Neural crest cell (in vitro differentiated cells): ENCODE data around the gene BAD. TPM values are rescaled to one million over a fixed set of nuclear protein-coding genes. Genes with fewer than 3 reads are reported as not detected.
A peak's percentile ranks its signal among the peaks of the same experiment; 100 is the strongest.
"Not testable (repeated sequence)": the region's sequence is repeated elsewhere in the genome, so short reads cannot be mapped to it uniquely, and the experiment has no call there.

Source experiments
- DNase-seq: peaks from one replicate; pipeline ENCODE4 v3.0.0; 2021; ENCODE audit warnings: low read depth, mixed read lengths, low spot score
- H3K27ac Mint-ChIP-seq: one replicate; pipeline ENCODE4 v1.8.0; 2021; ENCODE audit warnings: mild to moderate bottlenecking, mixed read lengths; ENCODE audit not compliant: unreplicated experiment
- H3K27me3 Mint-ChIP-seq: 2 replicates; pipeline ENCODE4 v1.8.0; 2021; ENCODE audit warnings: low read depth, mild to moderate bottlenecking, mixed read lengths
- H3K36me3 Mint-ChIP-seq: 2 replicates; pipeline ENCODE4 v1.8.0; 2021; ENCODE audit warnings: low read depth, mild to moderate bottlenecking, mixed read lengths
- H3K4me1 Mint-ChIP-seq: 2 replicates; pipeline ENCODE4 v1.8.0; 2021; ENCODE audit warnings: mixed read lengths
- H3K4me3 Mint-ChIP-seq: one replicate; pipeline ENCODE4 v1.8.0; 2021; ENCODE audit warnings: mild to moderate bottlenecking, mixed read lengths
- H3K9me3 Mint-ChIP-seq: 2 replicates; pipeline ENCODE4 v1.8.0; 2021; ENCODE audit warnings: mixed read lengths
- CTCF ChIP-seq: fragments of 200-600 bp; sonication (generic); conservative IDR thresholded peaks from 2 replicates; pipeline ENCODE4 v1.5.0; 2021; ENCODE audit warnings: antibody characterized with exemption, mild to moderate bottlenecking
- total RNA-seq: library from RNA; stranded (reverse); gene quantifications from 2 replicates; pipeline ENCODE4 v1.2.1, GENCODE V29; 2021

BAD gene
- total RNA-seq, 1 donor from 2014 or later, result 47.1 TPM

GRCh38 chr11:64327375-64327774 is 42.9 kb upstream of the BAD start:
- TF ChIP-seq CTCF, result no peak
- H3K4me1 Mint-ChIP-seq, result peaks cover 6% of the 10 kb centered on the region
- DNase-seq, result no peak

GRCh38 chr11:64324692-64325469 is 40.4 kb upstream of the BAD start:
- no peaks in the 10 kb centered on the region for H3K27me3 Mint-ChIP-seq
- no peak for DNase-seq
- no peaks in the 10 kb centered on the region for H3K9me3 Mint-ChIP-seq
- peaks cover 10% of the 10 kb centered on the region for H3K4me1 Mint-ChIP-seq
- H3K27ac Mint-ChIP-seq, result no peak overlapping the region
- H3K4me3 Mint-ChIP-seq, result no peak overlapping the region
- H3K36me3 Mint-ChIP-seq, result peaks cover 3% of the 10 kb centered on the region
- no peak for TF ChIP-seq CTCF

More at GRCh38 chr11:64327375-64327774, 42.9 kb upstream of the BAD start:
- no peak overlapping the region for H3K4me3 Mint-ChIP-seq
- no peaks in the 10 kb centered on the region for H3K27me3 Mint-ChIP-seq
- H3K27ac Mint-ChIP-seq, result no peak overlapping the region
- no peaks in the 10 kb centered on the region for H3K9me3 Mint-ChIP-seq
- no peaks in the 10 kb centered on the region for H3K36me3 Mint-ChIP-seq

GRCh38 chr11:64323984-64324383 is 39.5 kb upstream of the BAD start:
- H3K4me1 Mint-ChIP-seq, result peaks cover 15% of the 10 kb centered on the region

GRCh38 chr11:64323373-64323772 is 38.9 kb upstream of the BAD start:
- H3K27me3 Mint-ChIP-seq, result no peaks in the 10 kb centered on the region
- H3K4me3 Mint-ChIP-seq, result peak overlapping the region; percentile 73
- H3K4me1 Mint-ChIP-seq, result peaks cover 17% of the 10 kb centered on the region
- DNase-seq, result no peak
- H3K27ac Mint-ChIP-seq, result no peak overlapping the region
- no peak for TF ChIP-seq CTCF
- peaks cover 3% of the 10 kb centered on the region for H3K36me3 Mint-ChIP-seq
- H3K9me3 Mint-ChIP-seq, result no peaks in the 10 kb centered on the region

More at GRCh38 chr11:64323984-64324383, 39.5 kb upstream of the BAD start:
- not testable (repeated sequence) for H3K9me3 Mint-ChIP-seq, H3K36me3 Mint-ChIP-seq, H3K27me3 Mint-ChIP-seq, DNase-seq, H3K27ac Mint-ChIP-seq
- peak overlapping the region; percentile 73 for H3K4me3 Mint-ChIP-seq

GRCh38 chr11:64322925-64323260 is 38.4 kb upstream of the BAD start:
- no peak for DNase-seq
- H3K27ac Mint-ChIP-seq, result no peak overlapping the region

More at GRCh38 chr11:64322925-64323260, 38.4 kb upstream of the BAD start:
- Mint-ChIP-seq H3K4me1 (peaks cover 21% of the 10 kb centered on the region), H3K9me3 (no peaks in the 10 kb centered on the region), H3K4me3 (no peak overlapping the region), H3K36me3 (peaks cover 3% of the 10 kb centered on the region), H3K27me3 (no peaks in the 10 kb centered on the region)
- TF ChIP-seq CTCF, result no peak
